Measurements from ENCODE around the gene TTC34.

TTC34 gene

DNA sequence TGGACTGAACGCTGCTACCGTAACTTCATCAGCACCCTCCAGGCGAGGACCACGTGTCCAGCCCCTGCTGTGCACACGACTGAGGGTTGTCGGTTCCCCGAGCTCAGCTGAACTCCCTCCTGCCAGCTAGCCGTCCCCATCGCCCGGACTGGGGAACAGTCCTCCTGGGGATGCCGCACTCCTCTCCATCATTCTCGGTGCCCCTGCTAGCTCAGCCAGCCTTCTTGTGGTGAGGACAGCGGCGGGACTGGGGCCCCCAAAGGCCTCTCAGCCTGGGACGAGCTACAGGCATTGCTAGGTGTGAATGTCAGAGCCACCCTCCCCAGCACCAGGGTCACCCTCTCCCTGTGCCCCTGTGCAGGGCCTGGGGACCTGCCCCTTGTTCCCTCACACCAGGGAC is 8.8 kb upstream of the TTC34 start:
- Histone ChIP-seq H3K36me3 (ENCODE audit: control insufficient read depth, insufficient read depth, low read length) (no peaks in the 10 kb centered on the region), H3K4me1 (ENCODE audit: control insufficient read depth, insufficient read depth, low read length, poor library complexity, severe bottlenecking) (no peaks in the 10 kb centered on the region), H3K4me3 (ENCODE audit: extremely low read depth, insufficient read depth, low read length, poor library complexity, severe bottlenecking) (no peak overlapping the region), H3K27ac (ENCODE audit: low read depth, low read length, severe bottlenecking) (no peak overlapping the region), H3K9me3 (ENCODE audit: control insufficient read depth, low read length) (peaks cover 63% of the 10 kb centered on the region)
- 79 to 88% methylated on average over 11 to 15 of the region's 15 CpGs for WGBS, 2 experiments (ENCODE audit: insufficient coverage in 2 of 2)

GRCh38 chr1:2809656-2810055 is 8.2 kb upstream of the TTC34 start:
- H3K9me3 ChIP-seq (ENCODE audit: control insufficient read depth, low read length), result peaks cover 63% of the 10 kb centered on the region
- no peak overlapping the region for H3K27ac ChIP-seq (ENCODE audit: low read depth, low read length, severe bottlenecking)
- no peaks in the 10 kb centered on the region for H3K4me1 ChIP-seq (ENCODE audit: control insufficient read depth, insufficient read depth, low read length, poor library complexity, severe bottlenecking)
- H3K36me3 ChIP-seq (ENCODE audit: control insufficient read depth, insufficient read depth, low read length), result no peaks in the 10 kb centered on the region
- no peak overlapping the region for H3K4me3 ChIP-seq (ENCODE audit: extremely low read depth, insufficient read depth, low read length, poor library complexity, severe bottlenecking)
- 84 to 92% methylated on average over 15 to 16 of the region's 17 CpGs for WGBS, 2 experiments (ENCODE audit: insufficient coverage in 2 of 2)

- Histone ChIP-seq H3K4me3 (ENCODE audit: extremely low read depth, insufficient read depth, low read length, poor library complexity, severe bottlenecking) (no peak overlapping the region), H3K27ac (ENCODE audit: low read depth, low read length, severe bottlenecking) (no peak overlapping the region), H3K36me3 (ENCODE audit: control insufficient read depth, insufficient read depth, low read length) (no peaks in the 10 kb centered on the region), H3K4me1 (ENCODE audit: control insufficient read depth, insufficient read depth, low read length, poor library complexity, severe bottlenecking) (no peaks in the 10 kb centered on the region), H3K9me3 (ENCODE audit: control insufficient read depth, low read length) (peaks cover 62% of the 10 kb centered on the region)
- WGBS, 2 experiments (ENCODE audit: insufficient coverage in 2 of 2), result 87 to 89% methylated on average over 28 to 29 of the region's 34 CpGs
These were observed 7.5 kb upstream of the TTC34 start for GRCh38 chr1:2808831-2809605.

- Histone ChIP-seq H3K4me1 (ENCODE audit: control insufficient read depth, insufficient read depth, low read length, poor library complexity, severe bottlenecking) (no peaks in the 10 kb centered on the region), H3K4me3 (ENCODE audit: extremely low read depth, insufficient read depth, low read length, poor library complexity, severe bottlenecking) (no peak overlapping the region), H3K9me3 (ENCODE audit: control insufficient read depth, low read length) (peaks cover 58% of the 10 kb centered on the region), H3K36me3 (ENCODE audit: control insufficient read depth, insufficient read depth, low read length) (no peaks in the 10 kb centered on the region), H3K27ac (ENCODE audit: low read depth, low read length, severe bottlenecking) (no peak overlapping the region)
- WGBS, 2 experiments (ENCODE audit: insufficient coverage in 2 of 2), result 78 to 83% methylated on average over 9 of the region's 10 CpGs
These were observed 6.9 kb upstream of the TTC34 start for GRCh38 chr1:2808386-2808705.

- Histone ChIP-seq H3K27ac (ENCODE audit: low read depth, low read length, severe bottlenecking) (no peak overlapping the region), H3K4me3 (ENCODE audit: extremely low read depth, insufficient read depth, low read length, poor library complexity, severe bottlenecking) (no peak overlapping the region), H3K4me1 (ENCODE audit: control insufficient read depth, insufficient read depth, low read length, poor library complexity, severe bottlenecking) (no peaks in the 10 kb centered on the region), H3K36me3 (ENCODE audit: control insufficient read depth, insufficient read depth, low read length) (no peaks in the 10 kb centered on the region), H3K9me3 (ENCODE audit: control insufficient read depth, low read length) (peaks cover 57% of the 10 kb centered on the region)
- 84 to 92% methylated on average over 24 to 30 of the region's 30 CpGs for WGBS, 2 experiments (ENCODE audit: insufficient coverage in 2 of 2)
These were observed 6.3 kb upstream of the TTC34 start for GRCh38 chr1:2807678-2808385.

DNA sequence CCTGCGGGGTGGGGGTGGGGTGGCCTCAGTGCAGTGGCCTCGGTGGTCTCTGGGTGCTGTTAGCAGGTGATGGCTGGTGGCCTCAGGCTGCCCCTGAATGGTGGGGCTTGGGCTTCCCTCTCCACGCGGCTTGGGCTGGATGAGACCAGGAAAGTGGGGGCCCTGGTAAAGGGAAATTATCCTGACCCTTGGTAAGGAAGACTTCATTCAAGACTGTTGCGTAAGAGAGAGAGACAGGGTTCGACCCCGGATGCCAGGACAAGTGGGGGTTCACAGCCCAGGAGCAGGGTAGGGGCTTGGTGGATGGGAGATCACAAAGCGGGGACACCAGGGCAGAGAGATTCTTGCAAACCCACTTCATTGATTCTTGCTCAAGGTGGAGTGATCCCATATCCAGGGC is 5.5 kb upstream of the TTC34 start:
- Histone ChIP-seq H3K36me3 (ENCODE audit: control insufficient read depth, insufficient read depth, low read length) (no peaks in the 10 kb centered on the region), H3K4me3 (ENCODE audit: extremely low read depth, insufficient read depth, low read length, poor library complexity, severe bottlenecking) (no peak overlapping the region), H3K9me3 (ENCODE audit: control insufficient read depth, low read length) (peaks cover 52% of the 10 kb centered on the region), H3K27ac (ENCODE audit: low read depth, low read length, severe bottlenecking) (no peak overlapping the region), H3K4me1 (ENCODE audit: control insufficient read depth, insufficient read depth, low read length, poor library complexity, severe bottlenecking) (no peaks in the 10 kb centered on the region)
- 86 to 88% methylated on average over 7 to 8 of the region's 8 CpGs for WGBS, 2 experiments (ENCODE audit: insufficient coverage in 2 of 2)

- no peak overlapping the region for H3K27ac ChIP-seq (ENCODE audit: low read depth, low read length, severe bottlenecking)
- WGBS, 2 experiments (ENCODE audit: insufficient coverage in 2 of 2), result 76 to 77% methylated on average over 9 to 11 of the region's 15 CpGs
- H3K9me3 ChIP-seq (ENCODE audit: control insufficient read depth, low read length), result peaks cover 50% of the 10 kb centered on the region
- no peaks in the 10 kb centered on the region for H3K36me3 ChIP-seq (ENCODE audit: control insufficient read depth, insufficient read depth, low read length)
- H3K4me1 ChIP-seq (ENCODE audit: control insufficient read depth, insufficient read depth, low read length, poor library complexity, severe bottlenecking), result no peaks in the 10 kb centered on the region
- no peak overlapping the region for H3K4me3 ChIP-seq (ENCODE audit: extremely low read depth, insufficient read depth, low read length, poor library complexity, severe bottlenecking)
These were observed 5.1 kb upstream of the TTC34 start for GRCh38 chr1:2806591-2806990.

DNA sequence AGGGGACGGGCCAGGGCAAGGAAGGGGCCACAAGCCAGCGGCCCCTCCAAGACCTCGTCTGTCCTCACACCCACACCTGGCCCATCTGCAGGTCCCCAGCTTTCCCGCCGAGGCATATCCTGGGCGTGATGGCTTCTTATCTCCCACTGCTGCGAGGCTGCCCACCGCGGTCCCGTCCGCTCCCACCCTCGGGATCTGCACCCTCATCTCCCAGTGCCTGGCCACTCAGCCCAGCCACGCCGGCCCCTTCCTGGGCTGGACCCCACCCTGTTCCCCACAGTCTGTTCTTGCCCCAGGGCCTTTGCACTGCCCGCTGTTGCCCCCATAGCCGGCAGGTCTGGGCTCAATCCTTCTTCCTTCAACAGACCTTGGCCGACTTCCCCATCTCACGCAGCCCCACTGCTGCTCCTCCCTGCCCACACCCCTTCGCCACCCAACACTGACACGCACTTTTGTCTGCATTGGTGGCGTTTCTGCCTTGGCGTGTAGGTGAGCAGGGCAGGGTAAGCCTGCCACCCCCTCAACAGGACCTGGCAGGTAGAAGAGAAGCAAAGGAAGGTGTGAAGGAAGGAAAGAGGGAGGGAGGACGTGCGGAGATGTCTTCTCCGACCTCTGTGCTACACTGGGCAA is 4.4 kb upstream of the TTC34 start:
- WGBS, 2 experiments (ENCODE audit: insufficient coverage in 2 of 2), result 83 to 84% methylated on average over 14 to 21 of the region's 25 CpGs
- Histone ChIP-seq H3K27ac (ENCODE audit: low read depth, low read length, severe bottlenecking) (no peak overlapping the region), H3K9me3 (ENCODE audit: control insufficient read depth, low read length) (peaks cover 43% of the 10 kb centered on the region), H3K4me1 (ENCODE audit: control insufficient read depth, insufficient read depth, low read length, poor library complexity, severe bottlenecking) (no peaks in the 10 kb centered on the region), H3K36me3 (ENCODE audit: control insufficient read depth, insufficient read depth, low read length) (no peaks in the 10 kb centered on the region), H3K4me3 (ENCODE audit: extremely low read depth, insufficient read depth, low read length, poor library complexity, severe bottlenecking) (no peak overlapping the region)

DNA sequence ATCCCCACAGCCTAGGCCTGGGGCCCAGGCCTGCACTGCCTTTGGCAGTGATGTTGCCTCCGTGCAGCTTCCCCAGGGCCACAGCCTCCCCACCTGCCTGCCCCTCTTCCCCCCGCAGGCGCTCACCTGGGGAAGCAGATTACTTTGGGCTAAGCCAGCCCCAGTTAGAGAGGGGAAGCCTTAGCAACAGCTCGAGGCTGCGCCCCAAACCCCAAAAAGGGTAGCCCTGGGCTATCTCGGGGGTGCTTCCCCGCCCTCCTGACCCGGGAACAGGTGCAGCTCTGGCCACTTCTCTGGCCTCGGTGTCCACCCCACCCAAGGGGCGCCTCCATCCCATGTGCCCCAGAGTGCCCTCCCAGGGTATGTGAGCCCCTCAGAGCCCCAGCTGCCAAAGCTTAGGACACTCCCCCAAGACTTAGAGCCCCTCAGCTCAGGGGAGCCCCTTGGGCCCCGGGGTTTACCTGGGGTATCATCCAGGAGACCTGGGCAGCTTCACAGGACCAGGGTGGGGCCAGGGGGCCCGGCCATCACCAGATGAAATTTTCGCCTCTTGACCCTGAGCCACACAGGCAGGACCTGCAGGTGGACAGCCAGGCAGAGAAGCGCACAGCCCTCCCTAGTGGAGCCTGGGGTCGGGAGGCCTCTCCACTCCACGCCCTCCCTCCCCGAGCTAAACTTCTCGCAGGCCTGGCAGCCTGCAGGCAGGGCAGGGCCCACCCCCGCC is 3.3 kb upstream of the TTC34 start:
- no peaks in the 10 kb centered on the region for H3K36me3 ChIP-seq (ENCODE audit: control insufficient read depth, insufficient read depth, low read length)
- no peak overlapping the region for H3K4me3 ChIP-seq (ENCODE audit: extremely low read depth, insufficient read depth, low read length, poor library complexity, severe bottlenecking)
- H3K4me1 ChIP-seq (ENCODE audit: control insufficient read depth, insufficient read depth, low read length, poor library complexity, severe bottlenecking), result no peaks in the 10 kb centered on the region
- peaks cover 38% of the 10 kb centered on the region for H3K9me3 ChIP-seq (ENCODE audit: control insufficient read depth, low read length)
- H3K27ac ChIP-seq (ENCODE audit: low read depth, low read length, severe bottlenecking), result no peak overlapping the region
- 82 to 84% methylated on average over 14 to 17 of the region's 19 CpGs for WGBS, 2 experiments (ENCODE audit: insufficient coverage in 2 of 2)

- Histone ChIP-seq H3K27ac (ENCODE audit: low read depth, low read length, severe bottlenecking) (no peak overlapping the region), H3K4me3 (ENCODE audit: extremely low read depth, insufficient read depth, low read length, poor library complexity, severe bottlenecking) (no peak overlapping the region), H3K4me1 (ENCODE audit: control insufficient read depth, insufficient read depth, low read length, poor library complexity, severe bottlenecking) (no peaks in the 10 kb centered on the region), H3K9me3 (ENCODE audit: control insufficient read depth, low read length) (peaks cover 34% of the 10 kb centered on the region), H3K36me3 (ENCODE audit: control insufficient read depth, insufficient read depth, low read length) (no peaks in the 10 kb centered on the region)
- 78% methylated on average over 19 of the region's 19 CpGs for WGBS, 2 experiments (ENCODE audit: insufficient coverage in 2 of 2)
These were observed 2.6 kb upstream of the TTC34 start for GRCh38 chr1:2803931-2804627.
